DMS114 treated with DMSO at 0.1 percent for 48 hours (cell line): ENCODE data around the gene CXCL12.

Experiments used
- DNase-seq: peaks from one replicate; lab custom pipeline; 2025; ENCODE audit not compliant: unreplicated experiment; lab: John Stamatoyannopoulos, UW

Gene CXCL12

GRCh38 chr10:44335330-44336021 is 49.4 kb downstream of the CXCL12 start:
- no peak for DNase-seq

GRCh38 chr10:44334621-44335184 is 50.2 kb downstream of the CXCL12 start:
- DNase-seq = no peak

- DNase-seq = no peak
These were observed 50.8 kb downstream of the CXCL12 start for GRCh38 chr10:44334091-44334490.

GRCh38 chr10:44333511-44333910 is 51.4 kb downstream of the CXCL12 start:
- no peak for DNase-seq

GRCh38 chr10:44332465-44332864 is 52.4 kb downstream of the CXCL12 start:
- DNase-seq = no peak

GRCh38 chr10:44330431-44330830 is 54.5 kb downstream of the CXCL12 start:
- no peak for DNase-seq

- no peak for DNase-seq
These were observed 57.4 kb downstream of the CXCL12 start for GRCh38 chr10:44327461-44327860.
